Left kidney (tissue), 2 donors: ENCODE measurements around the gene ST3GAL5. TPM values are rescaled to one million over a fixed set of nuclear protein-coding genes. Genes with fewer than 3 reads are reported as not detected.

ENCODE experiments used
- DNase-seq: peaks from one replicate; pipeline ENCODE4 v3.0.0-alpha.2; 2013
- polyA plus RNA-seq: library from polyadenylated mRNA; unstranded; fragments of 120-200 nt; gene quantifications from one replicate; pipeline ENCODE4 v1.2.1, GENCODE V29; 2013; ENCODE audit not compliant: insufficient read length

The ST3GAL5 gene
- polyA plus RNA-seq, 1 donor = 14.7 TPM

DNA sequence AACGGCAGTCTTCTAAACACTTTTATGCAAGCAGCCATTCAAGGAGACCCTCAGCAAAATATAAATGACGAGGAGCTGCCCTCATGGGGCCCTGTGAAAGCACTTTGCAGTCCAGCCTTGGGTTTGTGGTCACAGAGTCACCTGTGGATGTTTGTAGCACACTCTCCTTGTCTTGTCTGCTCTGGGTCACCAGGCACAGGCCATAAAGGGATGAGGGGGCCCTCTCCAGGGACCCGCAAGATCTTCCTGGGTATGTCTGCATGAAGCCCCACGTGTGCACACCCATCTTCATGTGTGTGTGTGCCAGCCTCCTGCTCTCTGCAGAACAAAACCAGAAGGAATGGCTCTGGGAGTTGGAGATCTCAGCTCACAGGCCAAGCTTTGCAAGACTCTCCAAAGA is 98.8 kb downstream of the ST3GAL5 start:
- no peak for DNase-seq

DNA sequence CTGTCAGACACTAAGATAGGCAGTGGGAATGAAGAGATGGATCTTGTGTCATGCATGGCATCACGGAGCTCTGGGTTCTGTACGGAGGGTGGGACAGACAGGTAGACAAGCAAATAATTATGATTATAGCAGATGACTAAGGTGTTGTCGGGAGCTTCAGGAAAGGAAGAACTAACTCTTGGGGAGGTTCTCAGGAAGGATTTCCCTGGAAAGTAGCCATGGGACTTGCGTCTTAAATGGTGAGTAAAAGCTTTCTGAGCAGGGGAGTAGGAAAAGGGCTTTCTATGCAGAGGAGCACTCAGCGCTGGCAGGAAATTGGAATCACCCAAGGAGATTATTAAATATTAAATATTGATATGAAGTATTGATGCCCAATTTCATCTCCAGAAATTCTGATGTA is 99.5 kb downstream of the ST3GAL5 start:
- DNase-seq = no peak

DNA sequence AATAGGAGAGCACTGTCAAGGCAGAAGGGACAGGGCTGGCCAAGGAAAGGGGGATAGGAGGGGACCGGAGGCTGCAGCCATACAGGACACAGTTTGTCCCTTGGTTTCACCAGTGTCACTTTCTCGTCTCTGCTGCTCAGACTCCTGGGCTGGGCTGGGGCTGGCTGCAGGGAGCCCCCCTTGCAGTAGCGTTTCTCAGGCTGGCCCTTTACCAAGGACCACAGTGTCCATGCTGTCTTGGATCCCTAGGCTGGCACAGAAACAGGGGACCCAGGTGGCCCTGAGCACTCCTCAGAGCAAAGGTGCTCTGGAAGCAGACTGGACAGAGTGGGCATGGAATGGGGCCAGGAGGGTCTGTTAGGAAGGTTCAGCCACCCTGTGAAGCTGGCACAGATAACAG is 100.2 kb downstream of the ST3GAL5 start:
- no peak for DNase-seq

- no peak for DNase-seq
Observed at GRCh38 chr2:85787981-85788340, 100.8 kb downstream of the ST3GAL5 start.

DNA sequence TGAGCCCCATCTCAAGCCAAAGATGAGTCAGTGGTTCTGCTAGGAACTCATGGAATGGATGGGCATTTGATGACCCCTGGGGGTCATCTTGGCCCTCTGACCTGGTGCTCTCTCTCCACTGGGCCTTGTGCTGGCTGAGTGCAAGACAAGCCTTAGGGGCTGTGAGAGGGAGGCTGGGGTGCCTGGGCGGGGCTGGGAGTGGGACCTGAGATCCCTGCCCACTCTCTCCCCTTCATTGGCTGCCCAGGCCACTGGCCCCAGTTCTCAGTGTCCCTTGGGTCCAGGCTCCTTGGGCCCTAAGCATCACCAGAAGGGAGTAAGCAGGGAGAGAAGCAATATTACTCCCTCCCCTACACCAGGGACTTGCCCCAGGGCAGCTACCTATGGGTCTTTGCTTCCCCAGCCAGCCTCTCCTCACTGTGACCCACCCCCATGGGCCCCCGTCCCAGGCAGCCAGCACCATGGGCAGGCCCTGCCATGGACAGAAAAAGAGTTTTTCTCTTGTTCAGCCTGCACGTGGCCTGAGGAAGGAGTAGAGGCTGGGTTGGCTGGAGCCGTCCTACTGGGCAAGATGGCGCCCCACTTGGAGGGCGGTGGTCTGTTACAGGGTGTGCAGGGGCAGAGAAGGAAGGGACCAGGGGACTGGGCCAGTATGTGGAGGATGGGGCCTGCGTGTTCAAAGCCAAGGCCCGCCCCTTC is 101.4 kb downstream of the ST3GAL5 start:
- no peak for DNase-seq

Other genes with a start within 250 kb of the ST3GAL5 start
- gene SFTPB, start 220.8 kb downstream of the ST3GAL5 start, polyA plus RNA-seq = 0.18 TPM
- 0.27 TPM for gene GNLY, start 194.6 kb downstream of the ST3GAL5 start, polyA plus RNA-seq
- 10.3 TPM for gene ATOH8, start 135.0 kb downstream of the ST3GAL5 start, polyA plus RNA-seq
- gene POLR1A, start 216.9 kb upstream of the ST3GAL5 start, polyA plus RNA-seq = 24.7 TPM
- 182 TPM for gene PTCD3, start 217.2 kb upstream of the ST3GAL5 start, polyA plus RNA-seq